Ovary (tissue), 9 donors: ENCODE data around the gene CCL11. TPM values are rescaled to one million over a fixed set of nuclear protein-coding genes. Genes with fewer than 3 reads are reported as not detected.

Experiments used
- DNase-seq, 5 donors: peaks; one replicate each; pipeline ENCODE4 v3.0.0-alpha.2; 2019 to 2020
- H3K27ac ChIP-seq, 2 donors: fragments of 200-600 bp; one replicate each; pipeline versions ENCODE4 v1.5.1 to v1.8.0; 2019 to 2022
- H3K27me3 ChIP-seq: fragments of 200-600 bp; one replicate; pipeline ENCODE4 v1.8.0; 2022
- H3K36me3 ChIP-seq: fragments of 200-600 bp; sonication (generic); one replicate; pipeline ENCODE4 v1.5.1; 2019
- H3K4me1 ChIP-seq: one replicate; pipeline ENCODE4 v1.8.1; 2013; ENCODE audit warnings: mild to moderate bottlenecking, moderate library complexity; ENCODE audit not compliant: insufficient read depth
- H3K4me3 ChIP-seq: fragments of 200-600 bp; sonication (generic); one replicate; pipeline ENCODE4 v1.5.1; 2017
- H3K9me3 ChIP-seq, 2 donors: fragments of 200-600 bp in 1 of 2; sonication (generic) in 1 of 2; one replicate each; pipeline versions ENCODE4 v1.5.1 to v1.8.1; 2013 to 2019; ENCODE audit warnings: mild to moderate bottlenecking in 1 of 2, moderate library complexity in 1 of 2
- CTCF ChIP-seq, 3 donors: fragments of 450-650 bp in 2 of 3; fragments of 200-600 bp in 1 of 3; IDR thresholded peaks; one replicate each; pipeline versions ENCODE4 v1.5.1 to v1.8.0; 2016 to 2022; ENCODE audit warnings: antibody characterized with exemption in 3 of 3, mild to moderate bottlenecking in 1 of 3
- EP300 ChIP-seq: sonication (generic); formaldehyde crosslinking; IDR thresholded peaks from one replicate; pipeline ENCODE4 v1.6.1; 2017; ENCODE audit warnings: antibody characterized with exemption
- POLR2A ChIP-seq: fragments of 450-650 bp; IDR thresholded peaks from one replicate; pipeline ENCODE4 v1.6.1; 2017; ENCODE audit warnings: antibody characterized with exemption, mild to moderate bottlenecking, moderate library complexity
- WGBS, 3 donors: extraction: QIAGEN DNeasy Blood & Tissue Kit in 1 of 3; methylation state at CpG; one replicate each; pipeline versions ENCODE4 v1.1.5 to v1.1.7; 2013 to 2017; 5-methylcytosine and 5-hydroxymethylcytosine counted together
- intact Hi-C, 4 donors: fragments of 100-400 bp; cut with DNase I; formaldehyde crosslinking; loops; one replicate each; pipeline versions ENCODE4 v1.11.0 to v1.15.1; 2022 to 2023
- polyA plus RNA-seq, 2 donors: library from polyadenylated mRNA; stranded (reverse); fragments of 200-250 nt in 1 of 2; fragments of 350-450 nt in 1 of 2; fragmentation: Illumina TruSeq in 1 of 2; extraction: RNeasy Lipid Tissue Mini Kit (QIAGEN cat#74804) in 1 of 2; gene quantifications; one replicate each; pipeline ENCODE4 v1.2.3, GENCODE V29; 2013 to 2014
- total RNA-seq, 7 donors: library from RNA; depleted of rRNA in 2 of 7; stranded (reverse); fragments of >200 nt in 2 of 7; fragmentation: NEBNext Ultra II Directional in 3 of 7; extraction: Animal tissue kit (Norgen Biotek cat#: 25700) in 3 of 7; gene quantifications; one replicate each; pipeline versions ENCODE4 v1.1.0 to v1.2.4, GENCODE V29; 2016 to 2023
- donor health status: DM: no; HTN: no; CAD: no; lungs with moderate emphysema.
- donor health status: DM: no; HTN: no; CAD: no.
- donor health status: Bipolar disorder and iron deficiency.
- donor health status: DM: yes; HTN: yes; CAD: no.
- donor health status: DM: no; HTN: no; CAD: no.
- donor health status: DM: yes; HTN: yes; CAD: no.

CCL11 gene
- total and polyA plus RNA-seq, 9 donors = 0.35 to 2.0 TPM; not detected in 7

GRCh38 chr17:34291721-34292348 is 6.3 kb downstream of the CCL11 start:
- DNase-seq = no peak
- 82 to 95% (median 86%) methylated on average over 6 of the region's 6 CpGs for WGBS, 3 donors
- no peak overlapping the region for H3K27ac ChIP-seq
- intact Hi-C loops = no loop called here
- no peaks in the 10 kb centered on the region for H3K27me3 ChIP-seq
- TF ChIP-seq CTCF (IDR thresholded peaks at IDR 0.05) = no peak
- no peak for TF ChIP-seq POLR2A
- TF ChIP-seq EP300 = no peak
- no peaks in the 10 kb centered on the region for H3K9me3 ChIP-seq
- H3K36me3 ChIP-seq = no peaks in the 10 kb centered on the region
- H3K4me1 ChIP-seq = no peaks in the 10 kb centered on the region
- H3K4me3 ChIP-seq = no peak overlapping the region

GRCh38 chr17:34299027-34299426 is 13.5 kb downstream of the CCL11 start:
- Histone ChIP-seq H3K9me3 (no peaks in the 10 kb centered on the region), H3K27ac (no peak overlapping the region), H3K4me1 (no peaks in the 10 kb centered on the region), H3K4me3 (no peak overlapping the region), H3K36me3 (no peaks in the 10 kb centered on the region), H3K27me3 (no peaks in the 10 kb centered on the region)
- TF ChIP-seq EP300 (no peak), CTCF (IDR thresholded peaks at IDR 0.05) (no peak), POLR2A (no peak)
- intact Hi-C loops = no loop called here
- no peak for DNase-seq
- WGBS, 3 donors = 92 to 97% (median 93%) methylated on average over 2 of the region's 2 CpGs

- H3K4me1 ChIP-seq = no peaks in the 10 kb centered on the region
- H3K27ac ChIP-seq = no peak overlapping the region
- no peak overlapping the region for H3K4me3 ChIP-seq
- WGBS, 3 donors = 44 to 59% (median 56%) methylated on average over 3 of the region's 3 CpGs
- no peaks in the 10 kb centered on the region for H3K9me3 ChIP-seq
- no peak for TF ChIP-seq CTCF (IDR thresholded peaks at IDR 0.05)
- no peak for DNase-seq
- H3K27me3 ChIP-seq = no peaks in the 10 kb centered on the region
- H3K36me3 ChIP-seq = no peaks in the 10 kb centered on the region
- intact Hi-C loops = loop anchor here in 1 of 4 donors (10.0 kb wide), 1 partner anchor 95 kb away; no protein-coding TSS in a partner anchor
Observed at GRCh38 chr17:34299956-34300577, 14.5 kb downstream of the CCL11 start.

GRCh38 chr17:34300652-34301370 is 15.3 kb downstream of the CCL11 start:
- Histone ChIP-seq H3K36me3 (no peaks in the 10 kb centered on the region), H3K27me3 (no peaks in the 10 kb centered on the region), H3K4me1 (no peaks in the 10 kb centered on the region), H3K9me3 (no peaks in the 10 kb centered on the region), H3K4me3 (no peak overlapping the region), H3K27ac (no peak overlapping the region)
- WGBS, 3 donors = 13 to 21% (median 17%) methylated on average over 3 of the region's 3 CpGs
- intact Hi-C loops = loop anchor here in 1 of 4 donors (10.0 kb wide), 1 partner anchor 96 kb away; no protein-coding TSS in a partner anchor
- DNase-seq = no peak
- TF ChIP-seq POLR2A (no peak), CTCF (IDR thresholded peaks at IDR 0.05) (no peak)
